Tibial nerve (tissue), 4 donors: ENCODE results near the gene CNPY1. TPM values are rescaled to one million over a fixed set of nuclear protein-coding genes. Genes with fewer than 3 reads are reported as not detected.

Source experiments
- DNase-seq, 2 donors: peaks; one replicate each; pipeline ENCODE4 v3.0.0-alpha.2; 2019; ENCODE audit warnings: low spot score in 2 of 2
- H3K27ac ChIP-seq, 4 donors: fragments of 200-600 bp; sonication (generic) in 3 of 4; one replicate each; pipeline ENCODE4 v1.5.1; 2017 to 2019; ENCODE audit warnings: mild to moderate bottlenecking in 1 of 4
- H3K27me3 ChIP-seq, 2 donors: fragments of 200-600 bp; sonication (generic) in 1 of 2; one replicate each; pipeline versions ENCODE4 v1.5.1 to v1.6.0; 2017 to 2019
- H3K36me3 ChIP-seq, 3 donors: fragments of 200-600 bp; sonication (generic); one replicate each; pipeline ENCODE4 v1.5.1; 2018 to 2019
- H3K4me1 ChIP-seq, 4 donors: fragments of 200-600 bp; sonication (generic) in 3 of 4; one replicate each; pipeline ENCODE4 v1.5.1; 2017 to 2019
- H3K4me3 ChIP-seq, 4 donors: fragments of 200-600 bp; sonication (generic) in 3 of 4; one replicate each; pipeline ENCODE4 v1.5.1; 2017 to 2019; ENCODE audit warnings: mild to moderate bottlenecking in 1 of 4, moderate library complexity in 1 of 4
- H3K9me3 ChIP-seq, 4 donors: fragments of 200-600 bp; sonication (generic) in 3 of 4; one replicate each; pipeline ENCODE4 v1.5.1; 2017 to 2019
- CTCF ChIP-seq, 5 experiments: fragments of 200-600 bp in 3 of 5; fragments of 450-650 bp in 2 of 5; sonication (generic) in 3 of 5; IDR thresholded peaks; one replicate each; pipeline ENCODE4 v1.5.1; 2016 to 2019; ENCODE audit warnings: antibody characterized with exemption in 5 of 5, mild to moderate bottlenecking in 3 of 5, moderate library complexity in 2 of 5
- EP300 ChIP-seq, 2 donors: sonication (generic); formaldehyde crosslinking; IDR thresholded peaks; one replicate each; pipeline ENCODE4 v1.6.1; 2017; ENCODE audit warnings: antibody characterized with exemption in 2 of 2, mild to moderate bottlenecking in 1 of 2
- POLR2A ChIP-seq, 2 donors: fragments of 450-650 bp; IDR thresholded peaks; one replicate each; pipeline ENCODE4 v1.6.1; 2017; ENCODE audit warnings: antibody characterized with exemption in 2 of 2, mild to moderate bottlenecking in 2 of 2, moderate library complexity in 2 of 2
- WGBS, 2 donors: methylation state at CpG; one replicate each; pipeline ENCODE4 v1.1.5; 2018; 5-methylcytosine and 5-hydroxymethylcytosine counted together
- total RNA-seq, 4 donors: library from RNA; depleted of rRNA; stranded (reverse); fragments of >200 nt; gene quantifications; one replicate each; pipeline ENCODE4 v1.1.0, GENCODE V29; 2016

Gene CNPY1
- total RNA-seq, 4 donors from 2014 or later, result 0.30 TPM; not detected in 3

- TF ChIP-seq CTCF (IDR thresholded peaks at IDR 0.05), result no peak
- TF ChIP-seq EP300 (IDR thresholded peaks at IDR 0.05), result no peak
- TF ChIP-seq POLR2A (IDR thresholded peaks at IDR 0.05), result no peak
- H3K4me1 ChIP-seq, result no peaks in the 10 kb centered on the region
- no peaks in the 10 kb centered on the region for H3K9me3 ChIP-seq
- 72 to 94% methylated on average over 9 to 20 of the region's 20 CpGs for WGBS, 2 donors
- H3K27ac ChIP-seq, result no peak overlapping the region
- H3K36me3 ChIP-seq, result no peaks in the 10 kb centered on the region
- no peak overlapping the region for H3K4me3 ChIP-seq
- peaks cover 0 to 11% of the 10 kb centered on the region in 2 donors for H3K27me3 ChIP-seq
- no peak for DNase-seq
These were observed 44.1 kb upstream of the CNPY1 start for GRCh38 chr7:155590215-155591018.

- no peak overlapping the region for H3K4me3 ChIP-seq
- TF ChIP-seq CTCF (IDR thresholded peaks at IDR 0.05), result no peak
- no peak for TF ChIP-seq POLR2A (IDR thresholded peaks at IDR 0.05)
- TF ChIP-seq EP300 (IDR thresholded peaks at IDR 0.05), result no peak
- DNase-seq, result no peak
- WGBS, 2 donors, result 79 to 85% methylated on average over 14 to 24 of the region's 29 CpGs
- H3K9me3 ChIP-seq, result no peaks in the 10 kb centered on the region
- no peak overlapping the region for H3K27ac ChIP-seq
- H3K36me3 ChIP-seq, result no peaks in the 10 kb centered on the region
- H3K27me3 ChIP-seq, result peaks cover 0 to 11% of the 10 kb centered on the region in 2 donors
- H3K4me1 ChIP-seq, result peaks cover 0 to 7% (median 0%) of the 10 kb centered on the region in 4 donors
These were observed 42.9 kb upstream of the CNPY1 start for GRCh38 chr7:155589001-155589980.

GRCh38 chr7:155588468-155588998 is 42.2 kb upstream of the CNPY1 start:
- DNase-seq, result no peak
- Histone ChIP-seq H3K36me3 (no peaks in the 10 kb centered on the region), H3K9me3 (no peaks in the 10 kb centered on the region), H3K4me1 (peaks cover 0 to 7% (median 0%) of the 10 kb centered on the region in 4 donors), H3K27ac (no peak overlapping the region), H3K27me3 (peaks cover 0 to 11% of the 10 kb centered on the region in 2 donors), H3K4me3 (no peak overlapping the region)
- 91% methylated on average over 10 of the region's 10 CpGs for WGBS, 2 donors
- TF ChIP-seq CTCF (IDR thresholded peaks at IDR 0.05) (no peak), POLR2A (IDR thresholded peaks at IDR 0.05) (no peak)

GRCh38 chr7:155587486-155587885 is 41.1 kb upstream of the CNPY1 start:
- Histone ChIP-seq H3K4me3 (no peak overlapping the region), H3K27ac (no peak overlapping the region), H3K4me1 (peaks cover 0 to 7% (median 0%) of the 10 kb centered on the region in 4 donors), H3K36me3 (no peaks in the 10 kb centered on the region), H3K9me3 (no peaks in the 10 kb centered on the region), H3K27me3 (peaks cover 0 to 11% of the 10 kb centered on the region in 2 donors)
- DNase-seq, result no peak
- WGBS, 2 donors, result 76 to 88% methylated on average over 10 of the region's 10 CpGs
- no peak for TF ChIP-seq CTCF (IDR thresholded peaks at IDR 0.05)
- TF ChIP-seq EP300 (IDR thresholded peaks at IDR 0.05), result no peak
- no peak for TF ChIP-seq POLR2A (IDR thresholded peaks at IDR 0.05)
